HepG2 (cell line): Measurements from ENCODE around the gene HSDL1. TPM values are rescaled to one million over a fixed set of nuclear protein-coding genes. Genes with fewer than 3 reads are reported as not detected.

ENCODE experiments used
- ATAC-seq: fragments of 200-7000 bp; cut with Tn5 transposase; 3 replicates; pipeline ENCODE4 v1.9.1; 2020; ENCODE audit warnings: mild to moderate bottlenecking, moderate library complexity
- BruUV-seq: library from RNA; stranded (reverse); fragments of 400-500 nt; replicated peaks from 2 replicates; lab custom pipeline; 2021; lab: Mats Ljungman, UMichigan
- CTCF ChIA-PET: fragments of 300-600 bp; formaldehyde crosslinking; extraction: SDS; loops from one replicate; lab custom pipeline; 2021; ENCODE audit warnings: low total read pairs, inconsistent platforms, low intra/inter-chr PET ratio; lab: Yijun Ruan, JAX
- POLR2A ChIA-PET: fragments of 350-600 bp; sonication (Branson Sonifier 250); formaldehyde crosslinking; loops from one replicate; lab custom pipeline; 2020; ENCODE audit warnings: antibody characterized with exemption, inconsistent platforms; lab: Yijun Ruan, JAX
- DNase-seq: peaks from one replicate; pipeline ENCODE4 v3.0.0-alpha.2; 2015; ENCODE audit warnings: low spot score
- FAIRE-seq: peaks from 3 replicates; lab custom pipeline; 2011; peaks lifted over from hg19 to GRCh38; lab: Jason Lieb, UNC
- H2AFZ ChIP-seq: one replicate; pipeline ENCODE4 v1.6.1; 2011; ENCODE audit warnings: low read length, inconsistent platforms
- H3K27ac ChIP-seq: fragments of 300-600 bp; 3 replicates; pipeline ENCODE4 v1.8.0; 2011; ENCODE audit warnings: mixed run types, mild to moderate bottlenecking, mixed read lengths, low read length, inconsistent platforms; ENCODE audit not compliant: insufficient read depth; ENCODE audit errors: extremely low read length
- H3K27me3 ChIP-seq, 2 experiments: fragments of 200-600 bp in 1 of 2; 2 replicates in 1 of 2; 3 replicates in 1 of 2; pipeline versions ENCODE4 v1.6.0 to v1.8.0; 2011; ENCODE audit warnings: low read length in 2 of 2, mild to moderate bottlenecking in 2 of 2, moderate library complexity in 2 of 2, inconsistent platforms in 1 of 2; ENCODE audit not compliant: insufficient read depth in 2 of 2, control insufficient read depth in 1 of 2
- H3K36me3 ChIP-seq, 2 experiments: fragments of 200-600 bp in 1 of 2; replicated peaks in 1 of 2; 2 replicates in 1 of 2; 3 replicates in 1 of 2; pipeline versions ENCODE4 v1.5.1 to v1.8.0; 2011; ENCODE audit warnings: low read length in 2 of 2, inconsistent platforms in 1 of 2; ENCODE audit not compliant: insufficient read depth in 2 of 2, control insufficient read depth in 1 of 2
- H3K4me1 ChIP-seq: 2 replicates; pipeline ENCODE4 v1.5.1; 2012; ENCODE audit warnings: low read length, inconsistent platforms; ENCODE audit not compliant: insufficient read depth
- H3K4me2 ChIP-seq: 2 replicates; pipeline ENCODE4 v1.6.0; 2011; ENCODE audit warnings: low read depth, low read length, inconsistent platforms
- H3K4me3 ChIP-seq, 3 experiments: fragments of 200-600 bp in 1 of 3; sonication (generic), shearing (Covaris generic) in 1 of 3; replicated peaks in 1 of 3; 2 replicates each; pipeline ENCODE4 v1.5.1; 2011 to 2016; ENCODE audit warnings: low read length in 3 of 3, inconsistent platforms in 2 of 3, low read depth in 2 of 3, mild to moderate bottlenecking in 2 of 3, control low read depth in 1 of 3, mixed read lengths in 1 of 3; ENCODE audit not compliant: insufficient read depth in 1 of 3
- H3K79me2 ChIP-seq: one replicate; pipeline ENCODE4 v1.6.1; 2011; ENCODE audit warnings: low read length, inconsistent platforms; ENCODE audit not compliant: insufficient read depth
- H3K9ac ChIP-seq: 2 replicates; pipeline ENCODE4 v1.6.0; 2011; ENCODE audit warnings: mild to moderate bottlenecking, low read depth, low read length, inconsistent platforms; ENCODE audit not compliant: insufficient read depth
- H3K9me3 ChIP-seq: 2 replicates; pipeline ENCODE4 v1.5.1; 2012; ENCODE audit warnings: mild to moderate bottlenecking, low read length
- H4K20me1 ChIP-seq: 2 replicates; pipeline ENCODE4 v1.6.0; 2011; ENCODE audit warnings: inconsistent platforms, mild to moderate bottlenecking, low read length, moderate library complexity; ENCODE audit not compliant: insufficient read depth
- ZBTB42 ChIP-seq: sonication (generic); formaldehyde crosslinking; IDR thresholded peaks from 2 replicates; pipeline ENCODE4 v1.5.0; 2020; ENCODE audit warnings: mild to moderate bottlenecking, missing genetic modification reagents
- ZFP36L2 ChIP-seq: sonication (generic); formaldehyde crosslinking; IDR thresholded peaks from 2 replicates; pipeline ENCODE4 v1.4.0; 2020; ENCODE audit warnings: missing genetic modification reagents
- ZNF12 ChIP-seq: sonication (generic); formaldehyde crosslinking; IDR thresholded peaks from 2 replicates; pipeline ENCODE4 v1.5.0; 2020; ENCODE audit warnings: missing genetic modification reagents
- ZNF75D ChIP-seq: sonication (generic); formaldehyde crosslinking; IDR thresholded peaks from 2 replicates; pipeline ENCODE4 v1.8.1; 2023; ENCODE audit warnings: missing genetic modification reagents, mild to moderate bottlenecking, borderline replicate concordance
- WGBS: methylation state at CpG from one replicate; pipeline ENCODE4 v1.1.6; 2017; ENCODE audit warnings: low lambda C conversion rate; 5-methylcytosine and 5-hydroxymethylcytosine counted together
- in situ Hi-C: cut with HindIII; loops from 2 replicates; pipeline ENCODE4 v1.10.0; 2017; ENCODE audit warnings: low pct_unique_long_range_greater_than_20kb; ENCODE audit not compliant: extremely low pct_ligation_motif_present
- intact Hi-C: fragments of 100-400 bp; cut with micrococcal nuclease; formaldehyde crosslinking; loops from one replicate; pipeline ENCODE4 v1.10.0; 2022; ENCODE audit not compliant: unreplicated experiment
- polyA plus RNA-seq, 8 experiments: library from polyadenylated mRNA; depleted of rRNA in 3 of 8; stranded (reverse) in 7 of 8; unstranded in 1 of 8; fragments of >200 nt; fragmentation: Illumina TruSeq in 4 of 8; extraction: Trizol in 4 of 8; gene quantifications; 2 replicates each; pipeline versions ENCODE4 v1.2.1 to v1.2.3, GENCODE V29; 2011 to 2016; ENCODE audit warnings: low read depth in 4 of 8, missing spikeins in 1 of 8, mixed read lengths in 1 of 8; ENCODE audit not compliant: insufficient read depth in 1 of 8
- total RNA-seq, 5 experiments: library from RNA; depleted of rRNA; stranded (reverse); fragments of >200 nt; fragmentation: Illumina TruSeq; extraction: Trizol; gene quantifications; 2 replicates each; pipeline ENCODE4 v1.2.3, GENCODE V29; 2016; ENCODE audit warnings: low read depth in 1 of 5
- TF ChIP-seq, protein P1 (sequence below): sonication (generic); formaldehyde crosslinking; IDR thresholded peaks from 2 replicates; pipeline ENCODE4 v1.8.1; 2023; ENCODE audit warnings: mild to moderate bottlenecking, moderate library complexity, missing genetic modification reagents
- TF ChIP-seq, protein P2 (sequence below), 2 experiments: fragments of 450-650 bp in 1 of 2; sonication (generic) in 1 of 2; formaldehyde crosslinking; IDR thresholded peaks; 2 replicates each; pipeline versions ENCODE4 v1.5.0 to v1.8.0; 2020 to 2022; ENCODE audit warnings: mild to moderate bottlenecking in 1 of 2, missing genetic modification reagents in 1 of 2
- TF ChIP-seq, protein P3 (sequence below): sonication (generic); formaldehyde crosslinking; IDR thresholded peaks from 2 replicates; pipeline ENCODE4 v1.9.0; 2022; ENCODE audit warnings: missing genetic modification reagents, mild to moderate bottlenecking, borderline replicate concordance

The HSDL1 gene
- total and polyA plus RNA-seq, 2 of the 13 experiments (the other 11 are each of a cell fraction or from before 2014, with no cell fraction given), result 49.2 to 49.7 TPM

DNA sequence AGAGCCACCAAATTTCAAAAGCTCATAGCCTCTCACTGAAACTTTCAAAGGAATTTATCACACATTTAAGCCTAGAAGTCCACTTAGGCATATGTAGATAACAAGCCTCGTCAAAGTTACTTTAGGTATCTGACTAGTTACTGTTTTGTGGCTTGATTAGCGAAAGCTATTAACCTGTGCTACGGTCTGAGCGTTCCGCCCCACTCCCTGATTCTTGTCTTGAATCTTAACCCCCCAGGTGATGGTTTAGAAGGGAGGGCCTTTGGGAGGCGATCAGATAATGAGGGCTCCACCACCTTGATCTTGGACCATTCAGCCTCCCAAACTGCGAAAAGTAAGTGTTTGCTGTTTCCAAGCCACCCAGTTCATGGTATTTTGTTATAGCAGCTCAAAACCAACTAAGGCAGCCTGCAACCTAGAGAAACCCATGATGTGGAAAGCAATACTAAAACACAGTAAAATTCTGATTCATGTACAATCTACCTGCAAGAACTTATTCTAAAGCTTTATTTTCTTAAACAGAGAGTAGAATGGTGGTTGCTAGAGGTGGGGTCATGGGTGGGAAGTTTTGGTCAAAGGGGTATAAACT lies 7.1 kb downstream of the HSDL1 start:
- intact Hi-C loops, result no loop called here
- Histone ChIP-seq H3K27ac (peak overlapping the region; percentile 98), H4K20me1 (peaks cover 3% of the 10 kb centered on the region; the same call in 1 of the 2 replicates), H3K4me1 (peaks cover 81% of the 10 kb centered on the region), H3K9me3 (no peaks in the 10 kb centered on the region), H3K9ac (peak overlapping the region; percentile 91), H3K79me2 (peaks cover 60% of the 10 kb centered on the region), H3K4me3 (peak overlapping the region in 2 of 3 experiments; percentile 57 to 68; a peak in 1 of 6 replicates), H2AFZ (no peak overlapping the region), H3K4me2 (peak overlapping the region; percentile 93), H3K27me3 (no peaks in the 10 kb centered on the region), H3K36me3 (no peaks in the 10 kb centered on the region)
- WGBS, result 95% methylated on average over 7 of the region's 7 CpGs
- no peak for FAIRE-seq
- no peak for TF ChIP-seq ZBTB42 (CRISPR knock-in tag)
- TF ChIP-seq ZNF12 (CRISPR knock-in tag), result peak; percentile 94
- TF ChIP-seq, protein P1, sequence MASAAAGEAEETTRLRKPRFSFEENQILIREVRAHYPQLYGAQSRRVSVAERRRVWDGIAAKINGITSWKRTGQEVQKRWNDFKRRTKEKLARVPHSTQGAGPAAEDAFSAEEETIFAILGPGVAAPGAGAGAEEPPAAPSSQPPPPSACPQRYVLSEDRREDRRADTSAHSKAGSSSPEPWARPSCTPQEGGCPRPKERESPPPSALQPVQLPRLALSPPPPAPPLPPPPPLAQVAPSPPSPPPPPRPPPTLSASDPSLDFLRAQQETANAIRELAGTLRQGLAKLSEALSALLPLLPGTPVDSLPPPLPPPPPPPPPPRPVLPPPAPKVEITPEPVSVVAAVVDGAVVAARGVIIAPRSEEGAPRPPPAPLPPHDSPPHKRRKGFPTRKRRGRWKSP, result no peak
- no peak for TF ChIP-seq ZFP36L2
- DNase-seq, result no peak
- BruUV-seq, result no TSS peak
- CTCF ChIA-PET, result no interaction called here
- POLR2A ChIA-PET, result interaction anchor here (1.1 to 8.6 kb wide), 7 partner anchors 18 to 41 kb away, joined by 3 to 142 read pairs (median 6); partner anchors contain the start of gene MBTPS1
- in situ Hi-C loops, result no loop called here
- ATAC-seq, result no peak

DNA sequence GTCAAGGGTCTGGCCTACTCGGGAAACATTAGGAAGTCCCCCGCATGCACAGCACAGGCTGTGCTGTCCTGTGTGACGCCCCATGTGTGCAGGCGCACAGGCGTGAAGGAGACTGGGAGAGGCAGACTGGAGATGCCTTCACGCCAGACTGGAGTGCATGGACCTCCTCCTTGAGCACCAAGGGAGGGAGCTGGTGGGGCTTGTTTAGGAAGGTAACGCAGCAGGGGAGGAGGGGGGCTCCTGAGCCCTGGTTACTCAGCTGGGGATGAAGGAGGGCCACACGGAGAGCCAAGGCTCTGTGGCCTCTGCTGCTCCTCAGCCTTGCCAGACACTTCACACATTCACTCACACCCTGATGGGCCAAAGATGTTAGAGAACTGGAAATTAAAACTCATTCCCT lies 7.7 kb downstream of the HSDL1 start:
- intact Hi-C loops, result no loop called here
- H3K79me2 ChIP-seq, result peaks cover 62% of the 10 kb centered on the region
- POLR2A ChIA-PET, result interaction anchor here (1.1 to 8.6 kb wide), 3 partner anchors 19 to 41 kb away, joined by 3 to 142 read pairs (median 4); partner anchors contain the start of gene MBTPS1

More for the DNA sequence above, 7.7 kb downstream of the HSDL1 start:
- Histone ChIP-seq H4K20me1 (peaks cover 3% of the 10 kb centered on the region; the same call in 1 of the 2 replicates), H3K9me3 (no peaks in the 10 kb centered on the region)
- FAIRE-seq, result no peak
- no TSS peak for BruUV-seq
- TF ChIP-seq, protein P2, sequence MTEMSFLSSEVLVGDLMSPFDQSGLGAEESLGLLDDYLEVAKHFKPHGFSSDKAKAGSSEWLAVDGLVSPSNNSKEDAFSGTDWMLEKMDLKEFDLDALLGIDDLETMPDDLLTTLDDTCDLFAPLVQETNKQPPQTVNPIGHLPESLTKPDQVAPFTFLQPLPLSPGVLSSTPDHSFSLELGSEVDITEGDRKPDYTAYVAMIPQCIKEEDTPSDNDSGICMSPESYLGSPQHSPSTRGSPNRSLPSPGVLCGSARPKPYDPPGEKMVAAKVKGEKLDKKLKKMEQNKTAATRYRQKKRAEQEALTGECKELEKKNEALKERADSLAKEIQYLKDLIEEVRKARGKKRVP (CRISPR knock-in tag; IDR thresholded peaks at IDR 0.05), result no peak
- 0 out of 2 replicates have a peak, but pooled peaks have one; percentile 47 for TF ChIP-seq ZNF75D (CRISPR knock-in tag)
- TF ChIP-seq, protein P3, sequence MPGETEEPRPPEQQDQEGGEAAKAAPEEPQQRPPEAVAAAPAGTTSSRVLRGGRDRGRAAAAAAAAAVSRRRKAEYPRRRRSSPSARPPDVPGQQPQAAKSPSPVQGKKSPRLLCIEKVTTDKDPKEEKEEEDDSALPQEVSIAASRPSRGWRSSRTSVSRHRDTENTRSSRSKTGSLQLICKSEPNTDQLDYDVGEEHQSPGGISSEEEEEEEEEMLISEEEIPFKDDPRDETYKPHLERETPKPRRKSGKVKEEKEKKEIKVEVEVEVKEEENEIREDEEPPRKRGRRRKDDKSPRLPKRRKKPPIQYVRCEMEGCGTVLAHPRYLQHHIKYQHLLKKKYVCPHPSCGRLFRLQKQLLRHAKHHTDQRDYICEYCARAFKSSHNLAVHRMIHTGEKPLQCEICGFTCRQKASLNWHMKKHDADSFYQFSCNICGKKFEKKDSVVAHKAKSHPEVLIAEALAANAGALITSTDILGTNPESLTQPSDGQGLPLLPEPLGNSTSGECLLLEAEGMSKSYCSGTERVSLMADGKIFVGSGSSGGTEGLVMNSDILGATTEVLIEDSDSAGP (CRISPR knock-in tag), result 0 out of 2 replicates have a peak, but pooled peaks have one; percentile 18
- TF ChIP-seq, all 625 proteins: peak for 2
- H3K9ac ChIP-seq, result no peak overlapping the region
- H3K27me3 ChIP-seq, result no peaks in the 10 kb centered on the region
- CTCF ChIA-PET, result no interaction called here
- H3K4me2 ChIP-seq, result no peak overlapping the region
- in situ Hi-C loops, result no loop called here
- H3K36me3 ChIP-seq, result no peaks in the 10 kb centered on the region
- H2AFZ ChIP-seq, result no peak overlapping the region
- DNase-seq (no peak), ATAC-seq (no peak)
- WGBS, result 98% methylated on average over 8 of the region's 8 CpGs
- peaks cover 76% of the 10 kb centered on the region for H3K4me1 ChIP-seq
- H3K4me3 ChIP-seq, result no peak overlapping the region
- peak overlapping the region; percentile 2 for H3K27ac ChIP-seq
